Lower lobe of right lung (tissue), 2 donors: Measurements from ENCODE around the gene CTDSPL. TPM values are rescaled to one million over a fixed set of nuclear protein-coding genes. Genes with fewer than 3 reads are reported as not detected.

Experiments used
- ATAC-seq, 2 donors: fragments of 200-7000 bp; cut with Tn5 transposase; one replicate each; pipeline ENCODE4 v1.9.1; 2020 to 2022; ENCODE audit warnings: mild to moderate bottlenecking in 2 of 2, moderate library complexity in 2 of 2
- DNase-seq: peaks from one replicate; pipeline ENCODE4 v3.0.0-alpha.2; 2020
- H3K27ac ChIP-seq: fragments of 200-600 bp; one replicate; pipeline ENCODE4 v1.8.0; 2022
- H3K27me3 ChIP-seq: fragments of 200-600 bp; one replicate; pipeline ENCODE4 v1.8.0; 2022; ENCODE audit warnings: low read depth
- H3K36me3 ChIP-seq: fragments of 200-600 bp; one replicate; pipeline ENCODE4 v1.8.0; 2022; ENCODE audit warnings: mild to moderate bottlenecking
- H3K4me1 ChIP-seq: fragments of 200-600 bp; one replicate; pipeline ENCODE4 v1.8.0; 2022
- H3K4me3 ChIP-seq: fragments of 200-600 bp; one replicate; pipeline ENCODE4 v1.8.0; 2022; ENCODE audit warnings: mild to moderate bottlenecking
- H3K9me3 ChIP-seq: fragments of 200-600 bp; one replicate; pipeline ENCODE4 v1.8.0; 2022
- intact Hi-C: fragments of 100-400 bp; cut with DNase I; formaldehyde crosslinking; loops from one replicate; pipeline ENCODE4 v1.11.0; 2022
- total RNA-seq: library from RNA; stranded (reverse); fragmentation: NEBNext Ultra II Directional; extraction: Animal tissue kit (Norgen Biotek cat#: 25700); gene quantifications from one replicate; pipeline ENCODE4 v1.2.1, GENCODE V29; 2021
- TF ChIP-seq, protein P1 (sequence below): fragments of 200-600 bp; IDR thresholded peaks from one replicate; pipeline ENCODE4 v1.8.0; 2022; ENCODE audit warnings: antibody characterized with exemption, mild to moderate bottlenecking
- donor health status: DM: no; HTN: yes; CAD: no; lungs with severe emphysema.

CTDSPL gene
- total RNA-seq, 1 donor from 2014 or later, result 60.3 TPM

DNA sequence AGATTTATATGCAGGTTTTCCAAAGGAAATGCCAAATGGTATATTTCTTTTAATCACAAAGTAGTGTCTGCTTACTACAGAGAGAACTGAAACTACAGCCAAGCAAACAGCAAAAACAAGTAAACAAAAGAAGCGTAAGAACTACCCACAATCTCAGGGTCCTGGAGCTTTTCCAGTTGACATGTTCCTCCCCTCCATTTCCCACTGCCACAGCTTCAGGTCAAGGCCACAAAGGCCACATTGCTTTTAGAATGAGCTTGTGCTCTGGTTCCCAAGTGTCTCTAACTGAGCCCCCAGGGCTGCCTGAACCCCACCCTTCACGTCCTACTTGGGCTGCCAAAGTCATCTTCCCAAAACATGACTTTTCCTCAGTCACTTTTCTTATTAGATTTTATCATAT, 24.1 kb downstream of the CTDSPL start:
- H3K4me1 ChIP-seq, result peaks cover 55% of the 10 kb centered on the region
- H3K4me3 ChIP-seq, result no peak overlapping the region
- H3K27me3 ChIP-seq, result no peaks in the 10 kb centered on the region
- DNase-seq, result no peak
- no peaks in the 10 kb centered on the region for H3K9me3 ChIP-seq
- H3K36me3 ChIP-seq, result no peaks in the 10 kb centered on the region
- TF ChIP-seq, protein P1, sequence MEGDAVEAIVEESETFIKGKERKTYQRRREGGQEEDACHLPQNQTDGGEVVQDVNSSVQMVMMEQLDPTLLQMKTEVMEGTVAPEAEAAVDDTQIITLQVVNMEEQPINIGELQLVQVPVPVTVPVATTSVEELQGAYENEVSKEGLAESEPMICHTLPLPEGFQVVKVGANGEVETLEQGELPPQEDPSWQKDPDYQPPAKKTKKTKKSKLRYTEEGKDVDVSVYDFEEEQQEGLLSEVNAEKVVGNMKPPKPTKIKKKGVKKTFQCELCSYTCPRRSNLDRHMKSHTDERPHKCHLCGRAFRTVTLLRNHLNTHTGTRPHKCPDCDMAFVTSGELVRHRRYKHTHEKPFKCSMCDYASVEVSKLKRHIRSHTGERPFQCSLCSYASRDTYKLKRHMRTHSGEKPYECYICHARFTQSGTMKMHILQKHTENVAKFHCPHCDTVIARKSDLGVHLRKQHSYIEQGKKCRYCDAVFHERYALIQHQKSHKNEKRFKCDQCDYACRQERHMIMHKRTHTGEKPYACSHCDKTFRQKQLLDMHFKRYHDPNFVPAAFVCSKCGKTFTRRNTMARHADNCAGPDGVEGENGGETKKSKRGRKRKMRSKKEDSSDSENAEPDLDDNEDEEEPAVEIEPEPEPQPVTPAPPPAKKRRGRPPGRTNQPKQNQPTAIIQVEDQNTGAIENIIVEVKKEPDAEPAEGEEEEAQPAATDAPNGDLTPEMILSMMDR, result no peak
- H3K27ac ChIP-seq, result peak overlapping the region; percentile 8
- intact Hi-C loops, result no loop called here
- no peak for ATAC-seq

DNA sequence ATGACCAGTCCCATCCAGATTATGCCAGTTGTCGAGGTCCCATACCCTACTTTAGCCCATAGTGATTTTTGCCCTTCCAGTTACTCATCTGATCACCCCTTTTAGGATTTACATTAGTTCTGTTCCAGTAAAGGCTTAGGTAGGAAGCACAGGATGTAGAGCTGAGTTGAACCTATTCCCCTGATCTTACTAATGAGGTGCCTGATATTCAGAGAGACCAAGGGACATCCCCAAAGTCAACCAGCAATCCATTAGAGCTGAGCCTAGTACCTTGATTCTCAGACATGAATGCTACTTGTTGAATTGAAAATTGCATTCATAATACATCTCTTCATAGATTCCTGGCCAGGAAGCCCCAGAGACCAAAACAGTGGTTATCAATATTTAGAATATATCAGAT, 24.7 kb downstream of the CTDSPL start:
- ATAC-seq (no peak), DNase-seq (no peak)
- Histone ChIP-seq H3K4me3 (no peak overlapping the region), H3K4me1 (peaks cover 57% of the 10 kb centered on the region), H3K27me3 (no peaks in the 10 kb centered on the region), H3K36me3 (no peaks in the 10 kb centered on the region), H3K9me3 (no peaks in the 10 kb centered on the region), H3K27ac (peak overlapping the region; percentile 8)
- intact Hi-C loops, result no loop called here
- TF ChIP-seq, protein P1, result no peak

DNA sequence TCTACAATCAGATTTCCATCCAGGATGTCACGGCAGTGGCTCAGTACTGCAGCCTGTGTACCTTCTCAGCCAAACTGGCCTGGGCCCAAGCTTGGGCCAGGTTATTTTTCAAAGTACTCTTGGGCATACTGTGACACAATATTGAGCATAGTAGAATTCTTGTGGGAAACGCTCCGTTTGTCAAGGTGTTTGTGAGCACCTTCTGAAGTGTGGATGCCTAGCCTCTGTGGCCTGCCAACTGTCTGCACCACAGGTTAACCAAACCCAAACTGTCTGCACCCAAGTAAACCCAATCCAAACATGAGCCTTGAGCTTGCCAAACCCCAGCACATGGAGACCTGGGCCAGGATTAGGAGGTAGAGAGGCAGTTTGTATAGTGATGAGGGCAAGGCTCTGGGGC, 25.4 kb downstream of the CTDSPL start:
- Histone ChIP-seq H3K9me3 (no peaks in the 10 kb centered on the region), H3K36me3 (no peaks in the 10 kb centered on the region), H3K4me1 (peaks cover 63% of the 10 kb centered on the region), H3K27ac (peak overlapping the region; percentile 8), H3K4me3 (no peak overlapping the region), H3K27me3 (no peaks in the 10 kb centered on the region)
- DNase-seq (peak; percentile 57), ATAC-seq (peak; percentile 72 to 77)
- TF ChIP-seq, protein P1, result no peak
- intact Hi-C loops, result no loop called here

GRCh38 chr3:37887824-37888223, 26.1 kb downstream of the CTDSPL start:
- TF ChIP-seq, protein P1, result no peak
- no peak overlapping the region for H3K27ac ChIP-seq

DNA sequence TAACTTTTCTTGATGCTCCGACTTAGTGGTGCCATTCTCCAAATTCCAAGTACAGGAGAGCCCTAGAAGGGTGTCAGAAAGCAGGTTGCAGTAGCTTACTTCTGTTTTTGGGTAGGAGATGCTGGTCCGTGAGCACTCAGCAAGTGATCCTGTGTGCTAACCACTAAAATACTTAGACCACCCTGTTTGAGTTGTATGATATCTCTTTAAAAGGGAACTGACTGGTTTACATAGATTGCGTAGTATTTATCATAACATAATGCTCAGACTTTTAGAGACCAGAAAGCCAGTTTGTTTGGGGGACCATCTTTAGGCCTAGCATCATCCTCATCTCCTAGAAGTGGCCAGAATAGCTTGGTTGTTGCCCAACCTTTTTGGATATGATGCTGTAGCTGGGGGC, 26.7 kb downstream of the CTDSPL start:
- Histone ChIP-seq H3K9me3 (no peaks in the 10 kb centered on the region), H3K27me3 (no peaks in the 10 kb centered on the region), H3K4me1 (peaks cover 71% of the 10 kb centered on the region), H3K4me3 (no peak overlapping the region), H3K27ac (no peak overlapping the region), H3K36me3 (no peaks in the 10 kb centered on the region)
- TF ChIP-seq, protein P1, result no peak
- ATAC-seq, result no peak
- no peak for DNase-seq
- intact Hi-C loops, result no loop called here

More at GRCh38 chr3:37887824-37888223, 26.1 kb downstream of the CTDSPL start:
- no peak for DNase-seq
- ATAC-seq, result no peak
- Histone ChIP-seq H3K4me3 (no peak overlapping the region), H3K27me3 (no peaks in the 10 kb centered on the region), H3K9me3 (no peaks in the 10 kb centered on the region), H3K36me3 (no peaks in the 10 kb centered on the region), H3K4me1 (peaks cover 71% of the 10 kb centered on the region)
- intact Hi-C loops, result no loop called here

- H3K36me3 ChIP-seq, result no peaks in the 10 kb centered on the region
- H3K27me3 ChIP-seq, result no peaks in the 10 kb centered on the region
- TF ChIP-seq, protein P1, result no peak
- DNase-seq, result no peak
- no peak overlapping the region for H3K27ac ChIP-seq
- intact Hi-C loops, result no loop called here
- no peak for ATAC-seq
- no peaks in the 10 kb centered on the region for H3K9me3 ChIP-seq
- no peak overlapping the region for H3K4me3 ChIP-seq
- H3K4me1 ChIP-seq, result peaks cover 61% of the 10 kb centered on the region
Measured at GRCh38 chr3:37890522-37890921, 28.8 kb downstream of the CTDSPL start.
